ENCODE data around the gene EYA4.

GRCh38 chr6:133392641-133393040 is 151.5 kb downstream of the EYA4 start:
- TF ChIP-seq, protein P1, sequence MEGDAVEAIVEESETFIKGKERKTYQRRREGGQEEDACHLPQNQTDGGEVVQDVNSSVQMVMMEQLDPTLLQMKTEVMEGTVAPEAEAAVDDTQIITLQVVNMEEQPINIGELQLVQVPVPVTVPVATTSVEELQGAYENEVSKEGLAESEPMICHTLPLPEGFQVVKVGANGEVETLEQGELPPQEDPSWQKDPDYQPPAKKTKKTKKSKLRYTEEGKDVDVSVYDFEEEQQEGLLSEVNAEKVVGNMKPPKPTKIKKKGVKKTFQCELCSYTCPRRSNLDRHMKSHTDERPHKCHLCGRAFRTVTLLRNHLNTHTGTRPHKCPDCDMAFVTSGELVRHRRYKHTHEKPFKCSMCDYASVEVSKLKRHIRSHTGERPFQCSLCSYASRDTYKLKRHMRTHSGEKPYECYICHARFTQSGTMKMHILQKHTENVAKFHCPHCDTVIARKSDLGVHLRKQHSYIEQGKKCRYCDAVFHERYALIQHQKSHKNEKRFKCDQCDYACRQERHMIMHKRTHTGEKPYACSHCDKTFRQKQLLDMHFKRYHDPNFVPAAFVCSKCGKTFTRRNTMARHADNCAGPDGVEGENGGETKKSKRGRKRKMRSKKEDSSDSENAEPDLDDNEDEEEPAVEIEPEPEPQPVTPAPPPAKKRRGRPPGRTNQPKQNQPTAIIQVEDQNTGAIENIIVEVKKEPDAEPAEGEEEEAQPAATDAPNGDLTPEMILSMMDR (conservative IDR thresholded peaks at IDR 0.05; ENCODE audit: low read length), result no peak
- TF ChIP-seq EZH2phosphoT487 (IDR thresholded peaks at IDR 0.05; ENCODE audit: borderline replicate concordance), result no peak
